ENCODE results near the gene SF3B6. TPM values are rescaled to one million over a fixed set of nuclear protein-coding genes. Genes with fewer than 3 reads are reported as not detected.

SF3B6 gene
- total RNA-seq, 1 experiment from 2014 or later = 132 TPM

- no peak overlapping the region for H4K5ac ChIP-seq (ENCODE audit: insufficient read length, low read depth, low read length)
- H3K9ac ChIP-seq (ENCODE audit: extremely low read depth, insufficient read length, low read length) = peak overlapping the region; percentile 87
- H3K4me1 ChIP-seq (ENCODE audit: insufficient read depth, low read length) = peaks cover 3% of the 10 kb centered on the region; the same call in 1 of the 2 replicates
- peaks cover 13 to 40% (median 38%) of the 10 kb centered on the region in 3 experiments for H3K36me3 Mint-ChIP-seq (ENCODE audit: insufficient read depth in 1 of 3, low read depth in 3 of 3)
- no peak overlapping the region for H3K18ac ChIP-seq (ENCODE audit: insufficient read length, low read depth, low read length)
- no peak overlapping the region for H2AFZ ChIP-seq (ENCODE audit: low read length)
- H3K27me3 Mint-ChIP-seq (ENCODE audit: low read depth) = no peaks in the 10 kb centered on the region
- peak overlapping the region; percentile 97 for H3K4me2 ChIP-seq (ENCODE audit: insufficient read depth, insufficient read length, low read length)
- WGBS (ENCODE audit: extremely low coverage, insufficient read length, low lambda C conversion rate) = no CpG with 5 or more reads among the region's 5 CpGs
- H3T11ph ChIP-seq (ENCODE audit: low read length) = no peak overlapping the region
- peak overlapping the region; percentile 97 to 99 for H3K4me3 Mint-ChIP-seq
- H3K4ac ChIP-seq (ENCODE audit: low read depth, low read length) = no peak overlapping the region
- no peak overlapping the region for H3K27ac ChIP-seq (ENCODE audit: insufficient read length, low read depth, low read length)
- H2BK5ac ChIP-seq (ENCODE audit: insufficient read length, low read length) = no peak overlapping the region
- no peak overlapping the region for H3K56ac ChIP-seq (ENCODE audit: insufficient read length, low read depth, low read length)
- no peak overlapping the region for H2BK12ac ChIP-seq (ENCODE audit: insufficient read length, low read depth, low read length)
- no peak overlapping the region for H3K23ac ChIP-seq (ENCODE audit: insufficient read length, low read depth, low read length)
- TF ChIP-seq CTCF (conservative IDR thresholded peaks at IDR 0.05) = no peak
- H3K79me1 ChIP-seq (ENCODE audit: insufficient read depth, low read depth, low read length, poor library complexity, severe bottlenecking) = peaks cover 2% of the 10 kb centered on the region
- H4K20me1 ChIP-seq (ENCODE audit: control insufficient read depth, insufficient read depth, insufficient read length) = no peaks in the 10 kb centered on the region
- H3K27me3 ChIP-seq (ENCODE audit: insufficient read depth, low read length) = no peaks in the 10 kb centered on the region
- no peaks in the 10 kb centered on the region; the same call in 1 of the 2 replicates for H3K79me2 ChIP-seq (ENCODE audit: insufficient read depth, low read length)
- peaks cover 11% of the 10 kb centered on the region for H3K23me2 ChIP-seq (ENCODE audit: insufficient read length, low read depth, low read length, poor library complexity, severe bottlenecking)
- no peaks in the 10 kb centered on the region for H3K9me3 Mint-ChIP-seq
- H4K8ac ChIP-seq (replicated peaks; ENCODE audit: insufficient read length, low read depth, low read length) = no peak overlapping the region
- H2BK15ac ChIP-seq (ENCODE audit: low read depth, low read length) = no peak overlapping the region
- no peak for DNase-seq
- H3K9me3 ChIP-seq (ENCODE audit: control insufficient read depth, low read depth, low read length) = no peaks in the 10 kb centered on the region
- H4K91ac ChIP-seq (ENCODE audit: insufficient read length, low read depth, low read length) = no peak overlapping the region
- H2BK20ac ChIP-seq (ENCODE audit: low read depth, low read length, poor library complexity, severe bottlenecking) = no peak overlapping the region
- H3K27ac Mint-ChIP-seq = peak overlapping the region in 2 of 3 experiments; percentile 99 to 100; a peak in 1 of 7 replicates
- no peak overlapping the region for H3K14ac ChIP-seq (ENCODE audit: insufficient read depth, low read length)
- H2BK120ac ChIP-seq (ENCODE audit: low read depth, low read length, poor library complexity, severe bottlenecking) = no peak overlapping the region
- H3K4me1 Mint-ChIP-seq = peaks cover 17 to 19% of the 10 kb centered on the region in 2 experiments
- no peak overlapping the region for H2AK5ac ChIP-seq (ENCODE audit: insufficient read length, low read length)
These were observed 867 bp downstream of the SF3B6 start for GRCh38 chr2:24075259-24075658.
